KMS-11 (cell line): ENCODE measurements around the gene ACBD3.

Source experiments
- H2AFZ ChIP-seq: fragments of 200-600 bp; sonication (generic); 2 replicates; pipeline ENCODE4 v1.6.1; 2016; ENCODE audit warnings: antibody characterized with exemption, mixed run types, low read depth
- H3K27ac ChIP-seq: fragments of 200-600 bp; sonication (generic); 2 replicates; pipeline ENCODE4 v1.6.1; 2016; ENCODE audit warnings: mild to moderate bottlenecking, mixed run types
- H3K27me3 ChIP-seq: fragments of 200-600 bp; sonication (generic); 2 replicates; pipeline ENCODE4 v1.6.1; 2017; ENCODE audit warnings: mild to moderate bottlenecking, low read depth, mixed run types, moderate library complexity; ENCODE audit not compliant: insufficient read depth
- H3K36me3 ChIP-seq: fragments of 200-600 bp; sonication (generic); 2 replicates; pipeline ENCODE4 v1.6.1; 2017; ENCODE audit warnings: mild to moderate bottlenecking, mixed run types; ENCODE audit not compliant: insufficient read depth
- H3K4me1 ChIP-seq: fragments of 200-600 bp; sonication (generic); 2 replicates; pipeline ENCODE4 v1.6.1; 2016; ENCODE audit warnings: mild to moderate bottlenecking, low read depth, mixed run types; ENCODE audit not compliant: poor library complexity, severe bottlenecking
- H3K4me2 ChIP-seq: fragments of 200-600 bp; sonication (generic); 2 replicates; pipeline ENCODE4 v1.7.0; 2016; ENCODE audit warnings: mild to moderate bottlenecking, mixed run types
- H3K4me3 ChIP-seq: fragments of 200-600 bp; sonication (generic); IDR thresholded peaks from 2 replicates; pipeline ENCODE4 v1.6.1; 2017; ENCODE audit warnings: low read depth, low read length, mixed read lengths; ENCODE audit not compliant: insufficient read depth
- H3K79me2 ChIP-seq: fragments of 200-600 bp; sonication (generic); 2 replicates; pipeline ENCODE4 v1.6.1; 2016; ENCODE audit warnings: low read depth, mixed run types; ENCODE audit not compliant: insufficient read depth
- H3K9ac ChIP-seq: fragments of 200-600 bp; sonication (generic); 2 replicates; pipeline ENCODE4 v1.6.1; 2016; ENCODE audit warnings: mild to moderate bottlenecking, mixed run types
- H4K20me1 ChIP-seq: fragments of 200-600 bp; sonication (generic); 2 replicates; pipeline ENCODE4 v1.6.1; 2016; ENCODE audit warnings: mild to moderate bottlenecking, mixed run types; ENCODE audit not compliant: insufficient read depth
- TF ChIP-seq, protein P1 (sequence below): fragments of 200-600 bp; sonication (generic); conservative IDR thresholded peaks from 2 replicates; pipeline ENCODE4 v1.6.1; 2017; ENCODE audit warnings: low read depth, mild to moderate bottlenecking, antibody characterized with exemption, low read length, moderate library complexity, mixed read lengths

The ACBD3 gene

DNA sequence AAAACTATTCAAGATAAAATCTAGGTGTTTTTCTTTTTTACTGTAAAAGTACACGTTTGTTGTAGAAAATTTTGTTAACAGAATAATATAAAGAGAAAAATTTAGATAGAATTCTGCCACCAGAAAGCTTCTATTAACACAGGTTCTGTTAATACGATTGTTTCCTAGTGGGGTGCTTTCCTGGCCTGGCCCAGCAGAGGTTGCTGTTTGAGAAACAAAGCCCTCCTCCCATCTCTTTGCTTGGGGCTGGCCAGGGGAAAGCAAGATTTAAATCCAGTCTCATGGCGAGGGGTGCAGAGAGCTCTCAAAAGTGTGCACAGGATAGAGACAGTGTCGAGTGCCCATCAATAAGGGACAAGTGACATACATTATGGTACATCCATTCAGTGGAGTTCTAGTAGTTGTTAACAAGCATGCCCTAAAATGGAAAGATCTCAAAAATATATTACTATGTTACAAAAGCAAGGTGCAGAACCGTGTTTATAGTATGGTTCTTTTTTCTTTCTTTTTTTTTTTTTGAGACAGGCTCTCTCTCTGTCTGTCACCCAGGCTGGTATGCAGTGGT, 14.6 kb upstream of the ACBD3 start:
- H3K27ac ChIP-seq, result no peak overlapping the region
- no peak overlapping the region for H3K4me2 ChIP-seq
- no peak overlapping the region for H3K4me3 ChIP-seq
- peaks cover 9% of the 10 kb centered on the region for H3K4me1 ChIP-seq
- no peaks in the 10 kb centered on the region for H3K36me3 ChIP-seq
- no peak overlapping the region for H2AFZ ChIP-seq
- TF ChIP-seq, protein P1, sequence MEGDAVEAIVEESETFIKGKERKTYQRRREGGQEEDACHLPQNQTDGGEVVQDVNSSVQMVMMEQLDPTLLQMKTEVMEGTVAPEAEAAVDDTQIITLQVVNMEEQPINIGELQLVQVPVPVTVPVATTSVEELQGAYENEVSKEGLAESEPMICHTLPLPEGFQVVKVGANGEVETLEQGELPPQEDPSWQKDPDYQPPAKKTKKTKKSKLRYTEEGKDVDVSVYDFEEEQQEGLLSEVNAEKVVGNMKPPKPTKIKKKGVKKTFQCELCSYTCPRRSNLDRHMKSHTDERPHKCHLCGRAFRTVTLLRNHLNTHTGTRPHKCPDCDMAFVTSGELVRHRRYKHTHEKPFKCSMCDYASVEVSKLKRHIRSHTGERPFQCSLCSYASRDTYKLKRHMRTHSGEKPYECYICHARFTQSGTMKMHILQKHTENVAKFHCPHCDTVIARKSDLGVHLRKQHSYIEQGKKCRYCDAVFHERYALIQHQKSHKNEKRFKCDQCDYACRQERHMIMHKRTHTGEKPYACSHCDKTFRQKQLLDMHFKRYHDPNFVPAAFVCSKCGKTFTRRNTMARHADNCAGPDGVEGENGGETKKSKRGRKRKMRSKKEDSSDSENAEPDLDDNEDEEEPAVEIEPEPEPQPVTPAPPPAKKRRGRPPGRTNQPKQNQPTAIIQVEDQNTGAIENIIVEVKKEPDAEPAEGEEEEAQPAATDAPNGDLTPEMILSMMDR, result 0 out of 2 replicates have a peak, but pooled peaks have one; percentile 20
- no peaks in the 10 kb centered on the region for H3K79me2 ChIP-seq
- H3K9ac ChIP-seq, result no peak overlapping the region
- H3K27me3 ChIP-seq, result no peaks in the 10 kb centered on the region
- no peaks in the 10 kb centered on the region for H4K20me1 ChIP-seq

DNA sequence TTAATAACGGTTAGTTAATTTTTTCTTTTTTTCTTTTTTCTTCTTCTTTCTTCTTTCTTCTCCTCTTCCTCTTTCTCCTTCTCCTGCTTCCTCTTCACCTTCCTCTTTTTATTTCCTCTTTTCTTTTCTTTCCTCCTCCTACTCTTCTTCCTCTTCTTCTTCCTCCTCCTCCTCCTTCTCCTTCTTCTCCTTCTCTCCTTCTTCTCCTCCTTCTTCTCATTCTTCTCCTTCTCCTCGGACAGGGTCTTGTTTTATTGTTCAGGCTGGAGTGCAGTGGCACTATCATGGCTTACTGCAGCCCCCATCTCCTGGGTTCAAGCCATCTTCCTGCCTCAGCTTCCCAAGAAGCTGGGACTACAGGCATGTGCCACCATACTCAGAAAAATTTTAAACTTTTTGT, 13.4 kb upstream of the ACBD3 start:
- H3K36me3 ChIP-seq, result no peaks in the 10 kb centered on the region
- H3K79me2 ChIP-seq, result no peaks in the 10 kb centered on the region
- no peaks in the 10 kb centered on the region for H4K20me1 ChIP-seq
- H2AFZ ChIP-seq, result no peak overlapping the region
- no peaks in the 10 kb centered on the region for H3K27me3 ChIP-seq
- H3K9ac ChIP-seq, result no peak overlapping the region
- H3K4me3 ChIP-seq, result no peak overlapping the region
- no peak overlapping the region for H3K27ac ChIP-seq
- H3K4me2 ChIP-seq, result no peak overlapping the region
- peaks cover 12% of the 10 kb centered on the region for H3K4me1 ChIP-seq
- TF ChIP-seq, protein P1, result no peak

DNA sequence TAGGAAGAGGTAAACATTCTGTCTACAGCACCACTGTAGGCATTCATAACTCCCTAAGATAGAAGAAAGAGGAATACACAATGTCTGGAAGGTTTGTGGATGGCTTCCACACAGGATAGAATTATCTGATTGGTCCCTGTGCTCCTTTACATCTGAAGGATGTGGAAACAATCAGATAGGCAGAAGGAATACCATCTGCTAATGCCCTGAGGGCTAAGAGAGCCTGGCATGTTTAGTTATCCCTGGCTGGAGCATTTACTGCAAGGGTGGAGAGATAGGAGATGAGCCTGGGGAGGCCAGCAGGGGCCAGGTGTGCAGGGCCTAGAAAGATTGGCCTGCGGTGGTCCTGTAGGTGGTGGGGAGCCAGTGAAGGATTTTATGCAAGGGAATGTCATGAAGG, 8.6 kb upstream of the ACBD3 start:
- Histone ChIP-seq H3K4me1 (peaks cover 12% of the 10 kb centered on the region), H3K4me2 (no peak overlapping the region), H3K27me3 (no peaks in the 10 kb centered on the region), H3K36me3 (no peaks in the 10 kb centered on the region), H3K27ac (no peak overlapping the region), H3K79me2 (no peaks in the 10 kb centered on the region), H4K20me1 (no peaks in the 10 kb centered on the region), H2AFZ (peak overlapping the region; percentile 20; the same call in 1 of the 2 replicates), H3K4me3 (no peak overlapping the region), H3K9ac (no peak overlapping the region)
- TF ChIP-seq, protein P1, result no peak

DNA sequence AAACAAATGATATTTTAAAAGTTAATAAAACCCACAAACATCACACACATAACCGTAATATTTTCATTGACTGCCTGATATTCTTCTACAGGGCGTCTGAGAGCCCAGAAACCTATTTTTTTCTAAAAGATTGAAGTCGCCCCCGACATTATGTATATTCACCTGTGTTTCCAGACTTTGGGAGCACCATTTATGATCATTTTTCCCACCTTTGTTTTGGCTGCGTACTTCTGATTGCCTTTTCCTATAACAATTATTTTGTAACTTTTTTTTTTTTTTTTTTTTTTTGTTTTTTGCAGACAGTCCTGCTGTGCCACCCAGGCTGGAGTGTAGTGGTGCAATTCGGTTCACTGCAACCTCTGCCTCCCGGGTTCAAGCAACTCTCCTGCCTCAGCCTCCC, 839 bp upstream of the ACBD3 start:
- no peak overlapping the region for H3K27ac ChIP-seq
- peak overlapping the region; percentile 95 for H2AFZ ChIP-seq
- H3K4me2 ChIP-seq, result peak overlapping the region; percentile 88

More for the DNA sequence above, 839 bp upstream of the ACBD3 start:
- 0 out of 2 replicates have a peak, but pooled peaks cover 6% of the 10 kb centered on the region for H3K36me3 ChIP-seq
- H4K20me1 ChIP-seq, result peaks cover 9% of the 10 kb centered on the region; the same call in 1 of the 2 replicates
- peaks cover 33% of the 10 kb centered on the region for H3K4me1 ChIP-seq
- no peak overlapping the region; the same call in 1 of the 2 replicates for H3K9ac ChIP-seq
- TF ChIP-seq, protein P1, result no peak
- H3K4me3 ChIP-seq, result peak overlapping the region; percentile 88
- no peaks in the 10 kb centered on the region for H3K27me3 ChIP-seq
- peaks cover 44% of the 10 kb centered on the region for H3K79me2 ChIP-seq
